C4-2B (cell line): Measurements from ENCODE around the gene UBXN11.

Experiments used
- H3K27ac ChIP-seq: fragments of 450-650 bp; 2 replicates; pipeline ENCODE4 v1.5.1; 2017
- ZFX ChIP-seq: fragments of 450-650 bp; IDR thresholded peaks from 2 replicates; pipeline ENCODE4 v1.6.1; 2017
- TF ChIP-seq, protein P1 (sequence below): fragments of 450-650 bp; conservative IDR thresholded peaks from 2 replicates; pipeline ENCODE4 v1.5.1; 2017; ENCODE audit warnings: mild to moderate bottlenecking

Gene UBXN11

GRCh38 chr1:26350701-26351589 is 44.5 kb upstream of the UBXN11 start:
- H3K27ac ChIP-seq = no peak overlapping the region

GRCh38 chr1:26350343-26350700 is 43.9 kb upstream of the UBXN11 start:
- TF ChIP-seq, protein P1, sequence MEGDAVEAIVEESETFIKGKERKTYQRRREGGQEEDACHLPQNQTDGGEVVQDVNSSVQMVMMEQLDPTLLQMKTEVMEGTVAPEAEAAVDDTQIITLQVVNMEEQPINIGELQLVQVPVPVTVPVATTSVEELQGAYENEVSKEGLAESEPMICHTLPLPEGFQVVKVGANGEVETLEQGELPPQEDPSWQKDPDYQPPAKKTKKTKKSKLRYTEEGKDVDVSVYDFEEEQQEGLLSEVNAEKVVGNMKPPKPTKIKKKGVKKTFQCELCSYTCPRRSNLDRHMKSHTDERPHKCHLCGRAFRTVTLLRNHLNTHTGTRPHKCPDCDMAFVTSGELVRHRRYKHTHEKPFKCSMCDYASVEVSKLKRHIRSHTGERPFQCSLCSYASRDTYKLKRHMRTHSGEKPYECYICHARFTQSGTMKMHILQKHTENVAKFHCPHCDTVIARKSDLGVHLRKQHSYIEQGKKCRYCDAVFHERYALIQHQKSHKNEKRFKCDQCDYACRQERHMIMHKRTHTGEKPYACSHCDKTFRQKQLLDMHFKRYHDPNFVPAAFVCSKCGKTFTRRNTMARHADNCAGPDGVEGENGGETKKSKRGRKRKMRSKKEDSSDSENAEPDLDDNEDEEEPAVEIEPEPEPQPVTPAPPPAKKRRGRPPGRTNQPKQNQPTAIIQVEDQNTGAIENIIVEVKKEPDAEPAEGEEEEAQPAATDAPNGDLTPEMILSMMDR = no peak
- TF ChIP-seq ZFX = no peak
- H3K27ac ChIP-seq = no peak overlapping the region

More at GRCh38 chr1:26350701-26351589, 44.5 kb upstream of the UBXN11 start:
- TF ChIP-seq, protein P1 = no peak
- TF ChIP-seq ZFX = no peak

DNA sequence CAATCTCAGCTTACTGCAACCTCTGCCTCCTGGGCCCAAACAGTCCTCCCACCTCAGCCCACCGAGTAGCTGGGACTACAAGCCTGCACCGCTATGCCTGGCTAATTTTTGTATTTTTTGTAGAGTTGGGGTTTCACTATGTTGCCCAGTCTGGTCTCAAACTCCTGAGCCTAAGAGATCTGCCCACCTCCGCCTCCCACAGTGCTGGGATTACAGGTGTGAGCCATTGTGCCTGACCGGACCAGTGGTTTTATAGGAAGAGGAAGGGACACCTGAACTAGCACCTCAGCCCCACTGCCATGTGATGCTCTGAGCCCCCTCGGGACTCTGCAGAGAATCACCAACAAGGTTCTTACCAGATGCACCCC is 43.4 kb upstream of the UBXN11 start:
- TF ChIP-seq, protein P1 = no peak
- no peak overlapping the region for H3K27ac ChIP-seq

DNA sequence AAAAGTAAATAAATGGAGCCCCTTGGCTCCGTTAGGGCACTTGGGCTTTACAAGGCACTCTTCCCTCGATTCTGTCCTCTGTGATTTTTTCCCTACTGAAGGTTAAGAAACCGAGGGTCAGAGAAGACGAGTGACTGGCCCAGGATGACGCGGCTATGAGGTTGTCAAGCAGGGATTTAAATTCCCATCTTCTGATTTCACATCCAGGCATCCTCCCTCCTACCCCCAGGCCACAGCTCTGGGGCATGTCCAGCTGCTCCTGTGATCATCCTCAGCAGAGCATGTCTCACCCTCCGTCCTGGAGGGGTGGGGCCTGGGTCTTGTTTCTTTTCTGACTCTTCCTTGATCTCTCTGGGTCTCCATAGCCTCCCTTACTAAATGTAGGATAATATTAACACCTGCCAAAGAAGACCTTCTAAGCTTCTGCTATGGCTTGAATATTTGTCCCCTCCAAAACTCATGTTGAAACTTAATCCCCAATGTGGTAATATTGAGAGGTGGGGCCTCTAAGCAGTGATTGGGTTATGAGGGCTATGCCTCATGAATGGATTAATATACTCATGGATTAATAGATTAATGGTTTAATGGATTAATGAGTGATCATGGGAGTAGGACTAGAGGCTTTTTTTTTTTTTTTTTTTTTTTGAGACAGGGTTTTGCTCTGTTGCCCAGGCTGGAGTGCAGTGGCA is 42.9 kb upstream of the UBXN11 start:
- no peak for TF ChIP-seq ZFX
- TF ChIP-seq, protein P1 = no peak
- no peak overlapping the region for H3K27ac ChIP-seq

DNA sequence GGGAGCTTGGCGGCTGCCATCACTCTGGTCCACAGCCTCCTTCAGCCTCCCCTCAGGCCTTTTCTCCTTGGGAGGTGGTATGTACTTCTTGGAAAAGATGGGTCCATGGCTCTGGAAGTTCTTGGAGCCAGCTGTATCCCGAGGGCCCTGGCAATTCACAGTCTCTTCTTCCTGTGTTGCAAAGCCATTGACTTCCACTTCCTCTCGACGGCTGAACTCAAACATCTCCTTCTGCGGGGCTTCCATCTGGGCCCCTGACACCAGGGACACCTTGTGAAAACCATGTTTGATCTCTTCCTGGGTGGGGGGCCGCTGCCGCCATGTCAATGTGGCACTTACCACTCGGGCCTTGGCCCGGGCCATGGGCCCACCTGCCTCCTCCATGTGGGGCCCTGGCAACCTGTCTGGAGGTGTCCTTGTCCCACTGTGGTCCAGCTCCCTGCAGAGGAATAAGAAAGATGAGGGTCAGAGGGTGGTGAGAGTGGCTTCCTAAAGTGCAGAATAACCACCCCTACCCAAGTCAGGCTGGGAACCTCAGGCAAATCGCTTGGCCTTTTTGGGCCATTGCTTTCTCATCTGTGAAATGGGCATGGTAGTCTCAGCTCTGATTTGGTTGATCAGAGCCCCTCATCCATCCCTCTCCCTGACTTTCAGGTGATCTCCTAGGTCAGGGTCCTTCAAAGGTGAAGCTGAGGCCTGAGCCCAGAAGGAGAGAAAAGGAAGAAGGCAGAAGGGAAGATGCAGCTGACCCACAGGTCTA is 40.0 kb upstream of the UBXN11 start:
- no peak overlapping the region for H3K27ac ChIP-seq
- no peak for TF ChIP-seq ZFX
- TF ChIP-seq, protein P1 = no peak

- no peak overlapping the region for H3K27ac ChIP-seq
- TF ChIP-seq, protein P1 = no peak
- no peak for TF ChIP-seq ZFX
Measured at GRCh38 chr1:26345718-26346117, 39.3 kb upstream of the UBXN11 start.
